Anterior cingulate cortex (tissue), 58 donors: ENCODE results near the gene ADCY7.
"Not testable (repeated sequence)": the region's sequence is repeated elsewhere in the genome, so short reads cannot be mapped to it uniquely, and the experiment has no call there.

ENCODE experiments used
- DNase-seq, 58 donors: peaks; one replicate each; lab custom pipeline; 2025; lab: John Stamatoyannopoulos, UW

ADCY7 gene

GRCh38 chr16:50266337-50267091, at the start of gene ADCY7:
Gene ADCY7 (plus strand): TSS chr16:50266551. CDS start chr16:50288180, 21,629 bp downstream.
- peak in 1 of 58 donors; percentile 18 for DNase-seq

- no peak for DNase-seq
Observed at GRCh38 chr16:50219402-50219975, 46.9 kb upstream of the ADCY7 start.

GRCh38 chr16:50224286-50224685, 42.1 kb upstream of the ADCY7 start:
- no peak for DNase-seq

- DNase-seq, result no peak
Observed at GRCh38 chr16:50227120-50227519, 39.2 kb upstream of the ADCY7 start.

GRCh38 chr16:50227665-50228064, 38.7 kb upstream of the ADCY7 start:
- no peak for DNase-seq

- DNase-seq, result no peak
Observed at GRCh38 chr16:50228364-50228868, 37.9 kb upstream of the ADCY7 start.

GRCh38 chr16:50229149-50229726, 37.1 kb upstream of the ADCY7 start:
- no peak for DNase-seq

- DNase-seq, result no peak
Observed at GRCh38 chr16:50234771-50235556, 31.4 kb upstream of the ADCY7 start.

- no peak for DNase-seq
Observed at GRCh38 chr16:50235581-50235980, 30.8 kb upstream of the ADCY7 start.

GRCh38 chr16:50238314-50238713, 28.0 kb upstream of the ADCY7 start:
- no peak for DNase-seq

- no peak for DNase-seq
Observed at GRCh38 chr16:50238868-50239301, 27.5 kb upstream of the ADCY7 start.

- DNase-seq, result not testable (repeated sequence)
Observed at GRCh38 chr16:50243024-50243423, 23.3 kb upstream of the ADCY7 start.

GRCh38 chr16:50244140-50244503, 22.2 kb upstream of the ADCY7 start:
- DNase-seq, result no peak

GRCh38 chr16:50244504-50245416, 21.6 kb upstream of the ADCY7 start:
- DNase-seq, result no peak

GRCh38 chr16:50245417-50246298, 20.7 kb upstream of the ADCY7 start:
- DNase-seq, result peak in 6 of 58 donors; percentile 19 to 51 (median 28)

- DNase-seq, result no peak
Observed at GRCh38 chr16:50246299-50247122, 19.8 kb upstream of the ADCY7 start.

- DNase-seq, result no peak
Observed at GRCh38 chr16:50247123-50247905, 19.0 kb upstream of the ADCY7 start.
